Gastroesophageal sphincter (tissue), 3 donors: ENCODE data around the gene SPOCD1.
A peak's percentile ranks its signal among the peaks of the same experiment; 100 is the strongest.

Source experiments
- CTCF ChIP-seq, 4 experiments: fragments of 200-600 bp in 2 of 4; fragments of 450-650 bp in 2 of 4; sonication (generic) in 1 of 4; IDR thresholded peaks; one replicate each; pipeline ENCODE4 v1.5.1; 2017 to 2019; ENCODE audit warnings: antibody characterized with exemption in 4 of 4, mild to moderate bottlenecking in 2 of 4, moderate library complexity in 2 of 4
- POLR2A ChIP-seq, 2 donors: fragments of 450-650 bp; IDR thresholded peaks; one replicate each; pipeline ENCODE4 v1.6.1; 2017; ENCODE audit warnings: antibody characterized with exemption in 2 of 2, mild to moderate bottlenecking in 2 of 2, moderate library complexity in 1 of 2
- POLR2AphosphoS5 ChIP-seq: sonication (generic); formaldehyde crosslinking; IDR thresholded peaks from one replicate; pipeline ENCODE4 v1.6.1; 2017; ENCODE audit warnings: antibody characterized with exemption

GRCh38 chr1:31795801-31796621, 19.8 kb downstream of the SPOCD1 start:
- TF ChIP-seq CTCF (IDR thresholded peaks at IDR 0.05) = no peak
- TF ChIP-seq POLR2AphosphoS5 = peak; percentile 12
- no peak for TF ChIP-seq POLR2A (IDR thresholded peaks at IDR 0.05)
